LNCAP (cell line): Measurements from ENCODE around the gene CFAP20DC.

Experiments used
- TF ChIP-seq, protein P1 (sequence below): fragments of 450-650 bp; IDR thresholded peaks from 2 replicates; pipeline ENCODE4 v1.5.1; 2017; ENCODE audit warnings: mild to moderate bottlenecking

The CFAP20DC gene

DNA sequence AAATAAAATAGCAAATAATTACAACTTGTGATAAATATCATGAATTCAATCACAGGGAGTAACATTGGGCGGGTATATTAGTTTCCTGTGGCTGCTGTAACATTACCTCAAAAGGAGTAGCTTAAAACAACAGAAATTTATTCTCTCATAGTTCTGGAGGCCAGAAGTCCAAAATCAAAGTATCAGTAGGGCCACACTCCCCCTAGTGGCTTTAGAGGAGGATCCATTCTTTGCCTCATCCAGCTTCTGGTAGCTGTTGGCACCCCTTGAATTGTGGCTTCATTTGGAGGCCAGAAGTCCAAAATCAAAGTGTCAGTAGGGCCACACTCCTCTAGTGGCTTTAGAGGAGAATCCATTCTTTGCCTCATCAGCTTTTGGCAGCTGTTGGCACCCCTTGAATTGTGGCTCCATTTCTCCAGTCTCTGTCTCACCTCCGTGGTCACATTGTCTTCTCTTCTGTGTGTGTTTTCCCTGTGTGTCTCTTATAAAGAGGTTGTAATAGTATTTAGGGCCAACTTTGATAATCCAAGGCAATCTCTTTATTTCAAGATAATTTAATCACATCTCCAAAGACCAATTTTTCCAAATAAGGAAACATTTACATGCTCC, 3.1 kb upstream of the CFAP20DC start:
- TF ChIP-seq, protein P1, sequence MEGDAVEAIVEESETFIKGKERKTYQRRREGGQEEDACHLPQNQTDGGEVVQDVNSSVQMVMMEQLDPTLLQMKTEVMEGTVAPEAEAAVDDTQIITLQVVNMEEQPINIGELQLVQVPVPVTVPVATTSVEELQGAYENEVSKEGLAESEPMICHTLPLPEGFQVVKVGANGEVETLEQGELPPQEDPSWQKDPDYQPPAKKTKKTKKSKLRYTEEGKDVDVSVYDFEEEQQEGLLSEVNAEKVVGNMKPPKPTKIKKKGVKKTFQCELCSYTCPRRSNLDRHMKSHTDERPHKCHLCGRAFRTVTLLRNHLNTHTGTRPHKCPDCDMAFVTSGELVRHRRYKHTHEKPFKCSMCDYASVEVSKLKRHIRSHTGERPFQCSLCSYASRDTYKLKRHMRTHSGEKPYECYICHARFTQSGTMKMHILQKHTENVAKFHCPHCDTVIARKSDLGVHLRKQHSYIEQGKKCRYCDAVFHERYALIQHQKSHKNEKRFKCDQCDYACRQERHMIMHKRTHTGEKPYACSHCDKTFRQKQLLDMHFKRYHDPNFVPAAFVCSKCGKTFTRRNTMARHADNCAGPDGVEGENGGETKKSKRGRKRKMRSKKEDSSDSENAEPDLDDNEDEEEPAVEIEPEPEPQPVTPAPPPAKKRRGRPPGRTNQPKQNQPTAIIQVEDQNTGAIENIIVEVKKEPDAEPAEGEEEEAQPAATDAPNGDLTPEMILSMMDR: peak; percentile 74

DNA sequence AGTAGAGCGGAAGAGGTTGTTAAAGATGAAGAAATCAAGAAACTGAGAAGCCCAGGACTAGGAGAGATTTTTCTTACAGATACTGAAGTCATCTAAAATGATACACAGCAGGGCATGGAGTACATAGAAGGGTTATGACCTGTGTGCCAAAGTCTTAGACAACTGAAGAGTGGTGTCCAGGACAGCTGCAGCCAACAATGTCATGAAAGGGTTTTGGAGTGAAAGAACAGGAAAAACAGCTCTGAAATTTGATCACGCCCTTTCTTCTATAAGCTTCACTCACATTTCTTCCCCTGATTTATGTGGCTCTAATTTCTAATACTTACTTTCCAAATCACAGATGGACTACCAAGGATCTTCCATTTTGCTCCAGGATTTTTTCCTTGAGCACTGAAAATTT, 3.0 kb downstream of the CFAP20DC start:
- TF ChIP-seq, protein P1: no peak

DNA sequence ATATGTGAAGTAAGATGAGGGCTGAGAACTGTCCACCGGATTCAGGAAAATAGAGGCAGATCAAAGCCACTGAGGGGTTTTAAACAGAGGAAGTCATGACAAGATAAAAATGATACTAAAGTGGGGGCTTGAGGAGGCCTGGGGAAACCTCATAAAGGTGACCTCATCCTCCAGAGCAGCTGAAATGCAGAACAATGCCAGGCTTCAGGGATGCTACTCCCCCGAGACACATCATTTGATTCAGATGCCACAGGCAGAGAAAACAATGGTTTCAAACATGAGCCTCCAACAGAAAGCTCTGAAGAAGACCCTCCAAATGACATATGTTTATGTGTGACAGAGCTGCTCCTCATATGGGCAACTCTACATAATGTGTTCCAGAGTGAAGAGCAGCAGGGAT, 6.4 kb downstream of the CFAP20DC start:
- TF ChIP-seq, protein P1: no peak

DNA sequence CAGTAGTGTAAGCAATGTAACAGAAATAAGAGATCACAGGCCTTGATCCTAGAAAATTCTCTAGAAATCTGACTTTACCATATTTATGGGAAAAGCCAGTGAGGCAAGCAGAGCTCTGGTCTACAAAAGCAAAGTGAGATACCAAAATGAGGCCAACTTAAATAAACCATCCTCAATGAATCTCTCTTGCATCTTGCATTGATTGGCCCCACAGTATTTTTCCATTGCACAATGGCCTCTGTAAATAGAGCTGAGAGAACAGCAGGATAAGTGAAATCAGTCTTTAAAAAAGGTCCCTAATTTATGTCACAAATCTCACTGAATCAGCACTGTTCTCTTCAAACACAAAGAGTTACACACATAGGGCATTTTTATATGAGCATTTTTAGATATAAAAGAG, 8.9 kb downstream of the CFAP20DC start:
- TF ChIP-seq, protein P1: no peak

DNA sequence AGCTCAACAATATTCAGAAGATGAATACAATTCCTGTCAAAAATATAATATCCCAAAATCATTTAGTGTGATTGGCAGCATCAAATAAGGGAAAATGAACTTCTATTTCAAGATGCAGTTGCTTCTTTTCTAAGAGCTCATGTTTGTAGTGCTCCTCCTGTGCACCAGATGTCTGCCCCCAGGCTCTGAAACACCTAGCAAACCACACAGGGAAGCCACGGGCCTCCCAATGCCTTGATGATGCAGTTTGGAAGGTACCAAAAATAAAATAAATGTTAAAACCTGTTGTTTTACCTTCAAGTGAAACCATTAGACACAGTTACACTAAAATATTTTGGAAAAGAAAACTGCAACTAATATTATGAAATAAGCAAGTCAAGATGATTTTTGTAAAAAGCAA, 22.2 kb downstream of the CFAP20DC start:
- TF ChIP-seq, protein P1: no peak

DNA sequence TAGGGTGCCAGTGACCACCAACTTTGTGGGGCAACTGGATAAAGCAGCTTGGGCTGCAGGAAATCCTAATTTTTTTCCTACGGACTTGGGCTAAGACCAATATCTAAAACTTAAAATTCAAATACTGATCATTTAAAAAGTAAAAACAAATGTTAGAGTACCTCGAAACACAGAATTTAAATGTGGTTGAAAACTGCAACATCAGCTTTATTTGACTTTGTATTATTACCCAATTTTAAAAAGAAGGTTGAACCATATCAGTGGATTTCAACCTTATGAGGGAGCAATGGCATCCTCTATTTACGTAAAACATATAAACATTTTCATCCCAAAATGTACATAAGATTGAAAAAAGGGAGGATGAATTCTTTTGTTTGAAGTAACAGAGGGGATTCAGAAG, 26.2 kb downstream of the CFAP20DC start:
- TF ChIP-seq, protein P1: no peak

DNA sequence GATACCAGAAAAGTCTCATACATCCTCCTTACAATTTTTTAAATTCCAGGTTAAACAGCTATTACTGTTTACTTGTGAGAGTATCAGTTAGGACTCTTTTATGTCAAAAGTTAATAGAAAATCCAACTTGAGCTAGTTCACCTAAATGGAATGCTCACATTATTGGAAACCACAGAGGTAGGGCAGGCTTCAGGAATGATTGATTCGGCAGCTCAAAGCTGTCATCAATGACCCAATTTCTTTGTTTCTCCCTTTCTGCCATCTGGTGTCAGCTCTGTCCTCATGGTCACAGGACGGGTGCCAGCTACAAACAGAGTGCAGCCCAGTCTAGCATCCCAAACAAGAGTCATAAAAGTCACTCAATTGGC, 32.2 kb downstream of the CFAP20DC start:
- TF ChIP-seq, protein P1: no peak
